IPS-15b (cell line): ENCODE data around the gene NFIA.

Source experiments
- H3K27me3 ChIP-seq: one replicate; pipeline ENCODE4 v1.6.1; 2013; ENCODE audit warnings: low read length; ENCODE audit not compliant: control insufficient read depth, insufficient read depth
- H3K36me3 ChIP-seq: one replicate; pipeline ENCODE4 v1.6.1; 2013; ENCODE audit warnings: low read length; ENCODE audit not compliant: control insufficient read depth, insufficient read depth
- H3K4me1 ChIP-seq: one replicate; pipeline ENCODE4 v1.6.1; 2013; ENCODE audit warnings: mild to moderate bottlenecking, low read length; ENCODE audit not compliant: control insufficient read depth, insufficient read depth
- H3K4me3 ChIP-seq: one replicate; pipeline ENCODE4 v1.5.1; 2013; ENCODE audit warnings: low read depth, low read length
- H3K9ac ChIP-seq: one replicate; pipeline ENCODE4 v1.6.1; 2013; ENCODE audit warnings: low read depth, mild to moderate bottlenecking, low read length
- H3K9me3 ChIP-seq: one replicate; pipeline ENCODE4 v1.6.1; 2013; ENCODE audit warnings: mild to moderate bottlenecking, low read length; ENCODE audit not compliant: control insufficient read depth, insufficient read depth

Gene NFIA

GRCh38 chr1:61480273-61480935 is 398.0 kb downstream of the NFIA start:
- no peak overlapping the region for H3K4me3 ChIP-seq
- no peaks in the 10 kb centered on the region for H3K9me3 ChIP-seq
- no peak overlapping the region for H3K9ac ChIP-seq
- peaks cover 86% of the 10 kb centered on the region for H3K27me3 ChIP-seq
- no peaks in the 10 kb centered on the region for H3K36me3 ChIP-seq
- H3K4me1 ChIP-seq = peaks cover 7% of the 10 kb centered on the region

GRCh38 chr1:61481315-61481715 is 399.0 kb downstream of the NFIA start:
- Histone ChIP-seq H3K36me3 (no peaks in the 10 kb centered on the region), H3K27me3 (peaks cover 77% of the 10 kb centered on the region), H3K4me3 (no peak overlapping the region), H3K9me3 (no peaks in the 10 kb centered on the region), H3K4me1 (peaks cover 7% of the 10 kb centered on the region), H3K9ac (no peak overlapping the region)

- peaks cover 67% of the 10 kb centered on the region for H3K27me3 ChIP-seq
- H3K9ac ChIP-seq = no peak overlapping the region
- no peaks in the 10 kb centered on the region for H3K36me3 ChIP-seq
- peaks cover 7% of the 10 kb centered on the region for H3K4me1 ChIP-seq
- no peak overlapping the region for H3K4me3 ChIP-seq
- H3K9me3 ChIP-seq = no peaks in the 10 kb centered on the region
These were observed 399.9 kb downstream of the NFIA start for GRCh38 chr1:61482170-61482734.

GRCh38 chr1:61486783-61487536 is 404.6 kb downstream of the NFIA start:
- H3K27me3 ChIP-seq = peaks cover 20% of the 10 kb centered on the region
- no peak overlapping the region for H3K9ac ChIP-seq
- no peaks in the 10 kb centered on the region for H3K36me3 ChIP-seq
- no peaks in the 10 kb centered on the region for H3K9me3 ChIP-seq
- peaks cover 7% of the 10 kb centered on the region for H3K4me1 ChIP-seq
- no peak overlapping the region for H3K4me3 ChIP-seq

- peaks cover 14% of the 10 kb centered on the region for H3K27me3 ChIP-seq
- no peaks in the 10 kb centered on the region for H3K36me3 ChIP-seq
- H3K4me1 ChIP-seq = no peaks in the 10 kb centered on the region
- H3K9me3 ChIP-seq = no peaks in the 10 kb centered on the region
- no peak overlapping the region for H3K9ac ChIP-seq
- no peak overlapping the region for H3K4me3 ChIP-seq
These were observed 405.4 kb downstream of the NFIA start for GRCh38 chr1:61487801-61488200.

GRCh38 chr1:61490924-61491323 is 408.6 kb downstream of the NFIA start:
- Histone ChIP-seq H3K36me3 (no peaks in the 10 kb centered on the region), H3K4me3 (no peak overlapping the region), H3K9me3 (no peaks in the 10 kb centered on the region), H3K9ac (no peak overlapping the region), H3K27me3 (no peaks in the 10 kb centered on the region), H3K4me1 (no peaks in the 10 kb centered on the region)

GRCh38 chr1:61491497-61491896 is 409.1 kb downstream of the NFIA start:
- no peak overlapping the region for H3K9ac ChIP-seq
- H3K27me3 ChIP-seq = no peaks in the 10 kb centered on the region
- H3K36me3 ChIP-seq = no peaks in the 10 kb centered on the region
- H3K4me3 ChIP-seq = no peak overlapping the region
- H3K4me1 ChIP-seq = no peaks in the 10 kb centered on the region
- no peaks in the 10 kb centered on the region for H3K9me3 ChIP-seq

- no peaks in the 10 kb centered on the region for H3K9me3 ChIP-seq
- H3K27me3 ChIP-seq = no peaks in the 10 kb centered on the region
- H3K9ac ChIP-seq = no peak overlapping the region
- no peaks in the 10 kb centered on the region for H3K4me1 ChIP-seq
- H3K4me3 ChIP-seq = no peak overlapping the region
- H3K36me3 ChIP-seq = no peaks in the 10 kb centered on the region
These were observed 411.6 kb downstream of the NFIA start for GRCh38 chr1:61494000-61494399.

- no peak overlapping the region for H3K4me3 ChIP-seq
- H3K27me3 ChIP-seq = no peaks in the 10 kb centered on the region
- H3K4me1 ChIP-seq = no peaks in the 10 kb centered on the region
- no peaks in the 10 kb centered on the region for H3K36me3 ChIP-seq
- H3K9me3 ChIP-seq = no peaks in the 10 kb centered on the region
- no peak overlapping the region for H3K9ac ChIP-seq
These were observed 414.1 kb downstream of the NFIA start for GRCh38 chr1:61496501-61496900.

GRCh38 chr1:61497013-61497412 is 414.7 kb downstream of the NFIA start:
- no peak overlapping the region for H3K9ac ChIP-seq
- no peaks in the 10 kb centered on the region for H3K9me3 ChIP-seq
- H3K36me3 ChIP-seq = no peaks in the 10 kb centered on the region
- no peaks in the 10 kb centered on the region for H3K4me1 ChIP-seq
- H3K4me3 ChIP-seq = no peak overlapping the region
- H3K27me3 ChIP-seq = no peaks in the 10 kb centered on the region

- H3K9ac ChIP-seq = no peak overlapping the region
- H3K36me3 ChIP-seq = no peaks in the 10 kb centered on the region
- no peaks in the 10 kb centered on the region for H3K27me3 ChIP-seq
These were observed 416.0 kb downstream of the NFIA start for GRCh38 chr1:61498342-61498741.

More at GRCh38 chr1:61498342-61498741, 416.0 kb downstream of the NFIA start:
- no peaks in the 10 kb centered on the region for H3K4me1 ChIP-seq
- H3K9me3 ChIP-seq = no peaks in the 10 kb centered on the region
- H3K4me3 ChIP-seq = no peak overlapping the region
